ENCODE data around the gene SERPINB1. TPM values are rescaled to one million over a fixed set of nuclear protein-coding genes. Genes with fewer than 3 reads are reported as not detected.

The SERPINB1 gene
- total and polyA plus RNA-seq, 4 donors = 58.0 to 242 (median 95.7) TPM

GRCh38 chr6:2831392-2831791 lies 10.3 kb downstream of the SERPINB1 start:
- H3K4me1 ChIP-seq (ENCODE audit: control insufficient read depth in 5 of 5, insufficient read depth in 5 of 5, low read length in 5 of 5) = peaks cover 0 to 3% (median 0%) of the 10 kb centered on the region in 5 donors
- no peaks in the 10 kb centered on the region for H3K27me3 ChIP-seq (ENCODE audit: control insufficient read depth in 3 of 3, insufficient read depth in 3 of 3, low read length in 2 of 3)
- H3K27ac ChIP-seq (ENCODE audit: low read depth in 1 of 2, low read length in 1 of 2) = no peak overlapping the region
- peaks cover 4 to 13% (median 8%) of the 10 kb centered on the region in 4 donors for H3K36me3 ChIP-seq (ENCODE audit: control insufficient read depth in 4 of 4, insufficient read depth in 4 of 4, low read length in 4 of 4)
- no peak overlapping the region for H3K4me3 ChIP-seq
- no peak for DNase-seq
- no peak for ATAC-seq (ENCODE audit: insufficient read depth, low FRiP score)
- WGBS, 2 donors = 74 to 93% methylated on average over 2 of the region's 2 CpGs
- TF ChIP-seq CTCF (IDR thresholded peaks at IDR 0.05; ENCODE audit: control extremely low read depth, extremely low read depth) = no peak
- no peaks in the 10 kb centered on the region for H3K9me3 ChIP-seq (ENCODE audit: control insufficient read depth in 4 of 4, insufficient read depth in 3 of 4, low read length in 3 of 4)
- H3K9ac ChIP-seq (ENCODE audit: insufficient read depth in 1 of 2, low read length in 2 of 2) = no peak overlapping the region

DNA sequence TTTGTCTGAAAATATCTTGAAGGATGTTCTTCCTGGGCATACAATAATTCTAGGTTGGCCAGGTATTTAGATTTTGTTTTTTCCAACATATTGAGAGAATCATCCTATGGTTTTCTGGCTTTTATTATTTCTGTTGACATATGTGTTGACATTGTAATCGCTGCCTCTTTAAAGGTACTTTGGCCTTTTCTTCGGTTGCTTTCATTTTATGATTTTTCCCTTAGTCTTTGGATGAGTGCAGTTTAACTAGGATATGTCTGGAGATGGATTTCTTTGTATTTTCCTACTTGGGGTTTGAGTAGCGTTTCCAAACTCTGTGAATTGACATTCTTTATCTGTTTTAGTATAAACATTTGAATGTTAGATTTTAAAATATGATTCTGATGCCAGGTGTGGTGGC lies 11.5 kb downstream of the SERPINB1 start:
- no peak for TF ChIP-seq CTCF (IDR thresholded peaks at IDR 0.05; ENCODE audit: control extremely low read depth, extremely low read depth)
- H3K27ac ChIP-seq (ENCODE audit: low read depth in 1 of 2, low read length in 1 of 2) = no peak overlapping the region
- ATAC-seq (ENCODE audit: insufficient read depth, low FRiP score) = no peak

GRCh38 chr6:2829253-2829652 lies 12.4 kb downstream of the SERPINB1 start:
- no peak for TF ChIP-seq CTCF (IDR thresholded peaks at IDR 0.05; ENCODE audit: control extremely low read depth, extremely low read depth)
- H3K4me1 ChIP-seq (ENCODE audit: control insufficient read depth in 5 of 5, insufficient read depth in 5 of 5, low read length in 5 of 5) = peaks cover 0 to 3% (median 0%) of the 10 kb centered on the region in 5 donors
- WGBS, 2 donors = 61 to 88% methylated on average over 2 of the region's 2 CpGs
- no peaks in the 10 kb centered on the region for H3K9me3 ChIP-seq (ENCODE audit: control insufficient read depth in 4 of 4, insufficient read depth in 3 of 4, low read length in 3 of 4)
- no peak overlapping the region for H3K4me3 ChIP-seq
- peaks cover 0 to 8% (median 2%) of the 10 kb centered on the region in 4 donors for H3K36me3 ChIP-seq (ENCODE audit: control insufficient read depth in 4 of 4, insufficient read depth in 4 of 4, low read length in 4 of 4)
- ATAC-seq (ENCODE audit: insufficient read depth, low FRiP score) (no peak), DNase-seq (no peak)
- no peak overlapping the region for H3K9ac ChIP-seq (ENCODE audit: insufficient read depth in 1 of 2, low read length in 2 of 2)
- no peak overlapping the region for H3K27ac ChIP-seq (ENCODE audit: low read depth in 1 of 2, low read length in 1 of 2)
- no peaks in the 10 kb centered on the region for H3K27me3 ChIP-seq (ENCODE audit: control insufficient read depth in 3 of 3, insufficient read depth in 3 of 3, low read length in 2 of 3)

More for the DNA sequence above, 11.5 kb downstream of the SERPINB1 start:
- Histone ChIP-seq H3K36me3 (ENCODE audit: control insufficient read depth in 4 of 4, insufficient read depth in 4 of 4, low read length in 4 of 4) (peaks cover 2 to 10% (median 3%) of the 10 kb centered on the region in 4 donors), H3K9me3 (ENCODE audit: control insufficient read depth in 4 of 4, insufficient read depth in 3 of 4, low read length in 3 of 4) (no peaks in the 10 kb centered on the region), H3K4me1 (ENCODE audit: control insufficient read depth in 5 of 5, insufficient read depth in 5 of 5, low read length in 5 of 5) (peaks cover 0 to 3% (median 0%) of the 10 kb centered on the region in 5 donors), H3K27me3 (ENCODE audit: control insufficient read depth in 3 of 3, insufficient read depth in 3 of 3, low read length in 2 of 3) (no peaks in the 10 kb centered on the region), H3K9ac (ENCODE audit: insufficient read depth in 1 of 2, low read length in 2 of 2) (no peak overlapping the region), H3K4me3 (no peak overlapping the region)
- 86 to 88% methylated on average over 3 of the region's 3 CpGs for WGBS, 2 donors
- DNase-seq = no peak

- no peaks in the 10 kb centered on the region for H3K27me3 ChIP-seq (ENCODE audit: control insufficient read depth in 3 of 3, insufficient read depth in 3 of 3, low read length in 2 of 3)
- no peaks in the 10 kb centered on the region for H3K9me3 ChIP-seq (ENCODE audit: control insufficient read depth in 4 of 4, insufficient read depth in 3 of 4, low read length in 3 of 4)
- H3K4me3 ChIP-seq = no peak overlapping the region
- 77 to 79% methylated on average over 4 of the region's 4 CpGs for whole genome bisulfite sequencing, 2 donors
- peaks cover 0 to 2% (median 0%) of the 10 kb centered on the region in 5 donors for H3K4me1 ChIP-seq (ENCODE audit: control insufficient read depth in 5 of 5, insufficient read depth in 5 of 5, low read length in 5 of 5)
- TF ChIP-seq CTCF (IDR thresholded peaks at IDR 0.05; ENCODE audit: control extremely low read depth, extremely low read depth) = no peak
- no peak for DNase-seq
- peaks cover 0 to 5% (median 1%) of the 10 kb centered on the region in 4 donors for H3K36me3 ChIP-seq (ENCODE audit: control insufficient read depth in 4 of 4, insufficient read depth in 4 of 4, low read length in 4 of 4)
- no peak for ATAC-seq (ENCODE audit: insufficient read depth, low FRiP score)
- no peak overlapping the region for H3K27ac ChIP-seq (ENCODE audit: low read depth in 1 of 2, low read length in 1 of 2)
- no peak overlapping the region for H3K9ac ChIP-seq (ENCODE audit: insufficient read depth in 1 of 2, low read length in 2 of 2)
Observed at GRCh38 chr6:2828629-2829028, 13.0 kb downstream of the SERPINB1 start.

Measured in lung (tissue), 12 donors.